ENCODE data around the gene PSMD3. TPM values are rescaled to one million over a fixed set of nuclear protein-coding genes. Genes with fewer than 3 reads are reported as not detected.

The PSMD3 gene
- total RNA-seq, 1 experiment from 2014 or later, result 179 TPM

- Mint-ChIP-seq H3K4me1 (ENCODE audit: low read depth, unreplicated experiment) (no peaks in the 10 kb centered on the region), H3K27me3 (ENCODE audit: insufficient read depth, unreplicated experiment) (no peaks in the 10 kb centered on the region), H3K9me3 (ENCODE audit: unreplicated experiment) (no peaks in the 10 kb centered on the region), H3K4me3 (ENCODE audit: unreplicated experiment) (no peak overlapping the region), H3K36me3 (ENCODE audit: insufficient read depth, unreplicated experiment) (peaks cover 56% of the 10 kb centered on the region), H3K27ac (ENCODE audit: unreplicated experiment) (no peak overlapping the region)
- no TSS peak for BruUV-seq (replicated peaks)
- no peaks in the 10 kb centered on the region for H3K27me3 ChIP-seq (replicated peaks; ENCODE audit: control insufficient read depth, insufficient read depth, low read length)
- ChIA-PET POLR2A (no interaction called here), CTCF (interaction anchor here (0.6 kb wide), 1 partner anchor 328 kb away, joined by 4 read pairs; no protein-coding TSS in a partner anchor)
- no peaks in the 10 kb centered on the region; the same call in 1 of the 2 replicates for H3K36me3 ChIP-seq (ENCODE audit: control insufficient read depth, insufficient read depth, low read length)
- no peaks in the 10 kb centered on the region for H3K4me1 ChIP-seq
- H3K4me3 ChIP-seq (ENCODE audit: low read depth, low read length), result no peak overlapping the region
- H3K9me3 ChIP-seq, result no peaks in the 10 kb centered on the region
- TF ChIP-seq, protein P1, sequence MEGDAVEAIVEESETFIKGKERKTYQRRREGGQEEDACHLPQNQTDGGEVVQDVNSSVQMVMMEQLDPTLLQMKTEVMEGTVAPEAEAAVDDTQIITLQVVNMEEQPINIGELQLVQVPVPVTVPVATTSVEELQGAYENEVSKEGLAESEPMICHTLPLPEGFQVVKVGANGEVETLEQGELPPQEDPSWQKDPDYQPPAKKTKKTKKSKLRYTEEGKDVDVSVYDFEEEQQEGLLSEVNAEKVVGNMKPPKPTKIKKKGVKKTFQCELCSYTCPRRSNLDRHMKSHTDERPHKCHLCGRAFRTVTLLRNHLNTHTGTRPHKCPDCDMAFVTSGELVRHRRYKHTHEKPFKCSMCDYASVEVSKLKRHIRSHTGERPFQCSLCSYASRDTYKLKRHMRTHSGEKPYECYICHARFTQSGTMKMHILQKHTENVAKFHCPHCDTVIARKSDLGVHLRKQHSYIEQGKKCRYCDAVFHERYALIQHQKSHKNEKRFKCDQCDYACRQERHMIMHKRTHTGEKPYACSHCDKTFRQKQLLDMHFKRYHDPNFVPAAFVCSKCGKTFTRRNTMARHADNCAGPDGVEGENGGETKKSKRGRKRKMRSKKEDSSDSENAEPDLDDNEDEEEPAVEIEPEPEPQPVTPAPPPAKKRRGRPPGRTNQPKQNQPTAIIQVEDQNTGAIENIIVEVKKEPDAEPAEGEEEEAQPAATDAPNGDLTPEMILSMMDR (IDR thresholded peaks at IDR 0.05; ENCODE audit: insufficient read depth in 1 of 2, low read depth in 1 of 2, low read length in 1 of 2, severe bottlenecking in 1 of 2, unreplicated experiment in 1 of 2), result no peak
- DNase-seq, result no peak
- intact Hi-C loops (cut with micrococcal nuclease; ENCODE audit: unreplicated experiment), result no loop called here
These were observed 16.2 kb downstream of the PSMD3 start for GRCh38 chr17:39996800-39997199.

GRCh38 chr17:39997543-39997942 is 16.9 kb downstream of the PSMD3 start:
- intact Hi-C loops (cut with micrococcal nuclease; ENCODE audit: unreplicated experiment), result no loop called here
- BruUV-seq (replicated peaks), result TSS peak; percentile 58
- Mint-ChIP-seq H3K36me3 (ENCODE audit: insufficient read depth, unreplicated experiment) (peaks cover 51% of the 10 kb centered on the region), H3K9me3 (ENCODE audit: unreplicated experiment) (no peaks in the 10 kb centered on the region), H3K27ac (ENCODE audit: unreplicated experiment) (no peak overlapping the region), H3K4me1 (ENCODE audit: low read depth, unreplicated experiment) (no peaks in the 10 kb centered on the region), H3K4me3 (ENCODE audit: unreplicated experiment) (no peak overlapping the region), H3K27me3 (ENCODE audit: insufficient read depth, unreplicated experiment) (no peaks in the 10 kb centered on the region)
- H3K27me3 ChIP-seq (replicated peaks; ENCODE audit: control insufficient read depth, insufficient read depth, low read length), result no peaks in the 10 kb centered on the region
- no peaks in the 10 kb centered on the region for H3K9me3 ChIP-seq
- ChIA-PET CTCF (interaction anchor here (0.6 kb wide), 2 partner anchors 329 to 647 kb away, joined by 3 to 4 read pairs; no protein-coding TSS in a partner anchor), POLR2A (no interaction called here)
- no peaks in the 10 kb centered on the region; the same call in 1 of the 2 replicates for H3K36me3 ChIP-seq (ENCODE audit: control insufficient read depth, insufficient read depth, low read length)
- DNase-seq, result no peak
- no peak overlapping the region for H3K4me3 ChIP-seq (ENCODE audit: low read depth, low read length)
- TF ChIP-seq, protein P1 (IDR thresholded peaks at IDR 0.05; ENCODE audit: insufficient read depth in 1 of 2, low read depth in 1 of 2, low read length in 1 of 2, severe bottlenecking in 1 of 2, unreplicated experiment in 1 of 2), result no peak
- H3K4me1 ChIP-seq, result no peaks in the 10 kb centered on the region

- H3K27me3 ChIP-seq (replicated peaks; ENCODE audit: control insufficient read depth, insufficient read depth, low read length), result no peaks in the 10 kb centered on the region
- Mint-ChIP-seq H3K9me3 (ENCODE audit: unreplicated experiment) (no peaks in the 10 kb centered on the region), H3K36me3 (ENCODE audit: insufficient read depth, unreplicated experiment) (peaks cover 36% of the 10 kb centered on the region), H3K4me3 (ENCODE audit: unreplicated experiment) (no peak overlapping the region), H3K27me3 (ENCODE audit: insufficient read depth, unreplicated experiment) (no peaks in the 10 kb centered on the region), H3K4me1 (ENCODE audit: low read depth, unreplicated experiment) (no peaks in the 10 kb centered on the region), H3K27ac (ENCODE audit: unreplicated experiment) (no peak overlapping the region)
- DNase-seq, result no peak
- H3K36me3 ChIP-seq (ENCODE audit: control insufficient read depth, insufficient read depth, low read length), result no peaks in the 10 kb centered on the region
- ChIA-PET POLR2A (no interaction called here), CTCF (no interaction called here)
- intact Hi-C loops (cut with micrococcal nuclease; ENCODE audit: unreplicated experiment), result no loop called here
- no peak overlapping the region for H3K4me3 ChIP-seq (ENCODE audit: low read depth, low read length)
- H3K4me1 ChIP-seq, result no peaks in the 10 kb centered on the region
- TF ChIP-seq, protein P1 (IDR thresholded peaks at IDR 0.05; ENCODE audit: insufficient read depth in 1 of 2, low read depth in 1 of 2, low read length in 1 of 2, severe bottlenecking in 1 of 2, unreplicated experiment in 1 of 2), result no peak
- no TSS peak for BruUV-seq (replicated peaks)
- H3K9me3 ChIP-seq, result no peaks in the 10 kb centered on the region
These were observed 18.5 kb downstream of the PSMD3 start for GRCh38 chr17:39999067-39999466.
